Gastroesophageal sphincter (tissue), 4 donors: ENCODE data around the gene RAB5B. TPM values are rescaled to one million over a fixed set of nuclear protein-coding genes. Genes with fewer than 3 reads are reported as not detected.

ENCODE experiments used
- ATAC-seq: fragments of 150-250 bp; one replicate; pipeline ENCODE4 v1.9.1; 2016; ENCODE audit warnings: mild to moderate bottlenecking, moderate library complexity
- H3K27ac ChIP-seq, 4 donors: fragments of 200-600 bp; sonication (generic) in 3 of 4; 1 replicate in 3 of 4; 2 replicates in 1 of 4; pipeline ENCODE4 v1.5.1; 2016 to 2019
- H3K27me3 ChIP-seq: fragments of 200-600 bp; sonication (generic); one replicate; pipeline ENCODE4 v1.5.1; 2019
- H3K36me3 ChIP-seq, 2 donors: fragments of 200-600 bp; sonication (generic); one replicate each; pipeline ENCODE4 v1.5.1; 2019; ENCODE audit warnings: control low read depth in 1 of 2
- H3K4me1 ChIP-seq, 3 donors: fragments of 200-600 bp; sonication (generic); 1 replicate in 2 of 3; 2 replicates in 1 of 3; pipeline ENCODE4 v1.5.1; 2016 to 2019; ENCODE audit warnings: control low read depth in 2 of 3
- H3K4me3 ChIP-seq, 2 donors: fragments of 200-600 bp; sonication (generic); one replicate each; pipeline ENCODE4 v1.5.1; 2019; ENCODE audit warnings: mild to moderate bottlenecking in 1 of 2, moderate library complexity in 1 of 2
- H3K9me3 ChIP-seq, 3 donors: fragments of 200-600 bp; sonication (generic); one replicate each; pipeline ENCODE4 v1.5.1; 2017 to 2019; ENCODE audit warnings: control low read depth in 2 of 3
- EP300 ChIP-seq: sonication (generic); formaldehyde crosslinking; IDR thresholded peaks from one replicate; pipeline ENCODE4 v1.6.1; 2017; ENCODE audit warnings: antibody characterized with exemption, mild to moderate bottlenecking
- POLR2A ChIP-seq, 2 donors: fragments of 450-650 bp; IDR thresholded peaks; one replicate each; pipeline ENCODE4 v1.6.1; 2017; ENCODE audit warnings: antibody characterized with exemption in 2 of 2, mild to moderate bottlenecking in 2 of 2, moderate library complexity in 1 of 2
- POLR2AphosphoS5 ChIP-seq: sonication (generic); formaldehyde crosslinking; IDR thresholded peaks from one replicate; pipeline ENCODE4 v1.6.1; 2017; ENCODE audit warnings: antibody characterized with exemption
- WGBS, 2 donors: methylation state at CpG; one replicate each; pipeline ENCODE4 v1.1.5; 2018; ENCODE audit warnings: low coverage in 1 of 2; 5-methylcytosine and 5-hydroxymethylcytosine counted together
- total RNA-seq, 4 donors: library from RNA; depleted of rRNA; stranded (reverse); fragments of >200 nt; gene quantifications; one replicate each; pipeline ENCODE4 v1.1.0, GENCODE V29; 2016
- TF ChIP-seq, protein P1 (sequence below), 4 experiments: fragments of 200-600 bp in 2 of 4; fragments of 450-650 bp in 2 of 4; sonication (generic) in 1 of 4; IDR thresholded peaks; one replicate each; pipeline ENCODE4 v1.5.1; 2017 to 2019; ENCODE audit warnings: antibody characterized with exemption in 4 of 4, mild to moderate bottlenecking in 2 of 4, moderate library complexity in 2 of 4

The RAB5B gene
- total RNA-seq, 4 donors from 2014 or later = 113 to 169 (median 142) TPM

- Histone ChIP-seq H3K9me3 (no peaks in the 10 kb centered on the region), H3K27ac (peak overlapping the region in 3 of 4 donors; percentile 83 to 88 (median 83)), H3K27me3 (no peaks in the 10 kb centered on the region), H3K4me3 (peak overlapping the region in 1 of 2 donors; percentile 37), H3K36me3 (peaks cover 0 to 39% of the 10 kb centered on the region in 2 donors), H3K4me1 (peaks cover 0 to 36% (median 6%) of the 10 kb centered on the region in 3 donors)
- 17% methylated on average over 1 of the region's 2 CpGs; no CpG with 5 or more reads in 1 of the 2 donors for WGBS, 2 donors
- no peak for TF ChIP-seq POLR2AphosphoS5
- no peak for TF ChIP-seq POLR2A (IDR thresholded peaks at IDR 0.05)
- no peak for TF ChIP-seq EP300
- TF ChIP-seq, protein P1, sequence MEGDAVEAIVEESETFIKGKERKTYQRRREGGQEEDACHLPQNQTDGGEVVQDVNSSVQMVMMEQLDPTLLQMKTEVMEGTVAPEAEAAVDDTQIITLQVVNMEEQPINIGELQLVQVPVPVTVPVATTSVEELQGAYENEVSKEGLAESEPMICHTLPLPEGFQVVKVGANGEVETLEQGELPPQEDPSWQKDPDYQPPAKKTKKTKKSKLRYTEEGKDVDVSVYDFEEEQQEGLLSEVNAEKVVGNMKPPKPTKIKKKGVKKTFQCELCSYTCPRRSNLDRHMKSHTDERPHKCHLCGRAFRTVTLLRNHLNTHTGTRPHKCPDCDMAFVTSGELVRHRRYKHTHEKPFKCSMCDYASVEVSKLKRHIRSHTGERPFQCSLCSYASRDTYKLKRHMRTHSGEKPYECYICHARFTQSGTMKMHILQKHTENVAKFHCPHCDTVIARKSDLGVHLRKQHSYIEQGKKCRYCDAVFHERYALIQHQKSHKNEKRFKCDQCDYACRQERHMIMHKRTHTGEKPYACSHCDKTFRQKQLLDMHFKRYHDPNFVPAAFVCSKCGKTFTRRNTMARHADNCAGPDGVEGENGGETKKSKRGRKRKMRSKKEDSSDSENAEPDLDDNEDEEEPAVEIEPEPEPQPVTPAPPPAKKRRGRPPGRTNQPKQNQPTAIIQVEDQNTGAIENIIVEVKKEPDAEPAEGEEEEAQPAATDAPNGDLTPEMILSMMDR (IDR thresholded peaks at IDR 0.05) = no peak
- ATAC-seq = no peak
These were observed 48.1 kb downstream of the RAB5B start for GRCh38 chr12:56021889-56022497.

GRCh38 chr12:56028511-56029165, 54.8 kb downstream of the RAB5B start:
- no peak for ATAC-seq
- Histone ChIP-seq H3K27me3 (no peaks in the 10 kb centered on the region), H3K9me3 (no peaks in the 10 kb centered on the region), H3K36me3 (peaks cover 0 to 78% of the 10 kb centered on the region in 2 donors), H3K4me3 (no peak overlapping the region), H3K27ac (no peak overlapping the region), H3K4me1 (peaks cover 0 to 10% (median 0%) of the 10 kb centered on the region in 3 donors)
- TF ChIP-seq EP300 = no peak
- TF ChIP-seq, protein P1 (IDR thresholded peaks at IDR 0.05) = no peak
- no peak for TF ChIP-seq POLR2A (IDR thresholded peaks at IDR 0.05)
- TF ChIP-seq POLR2AphosphoS5 = no peak
- 29 to 78% methylated on average over 1 to 4 of the region's 5 CpGs for WGBS, 2 donors

DNA sequence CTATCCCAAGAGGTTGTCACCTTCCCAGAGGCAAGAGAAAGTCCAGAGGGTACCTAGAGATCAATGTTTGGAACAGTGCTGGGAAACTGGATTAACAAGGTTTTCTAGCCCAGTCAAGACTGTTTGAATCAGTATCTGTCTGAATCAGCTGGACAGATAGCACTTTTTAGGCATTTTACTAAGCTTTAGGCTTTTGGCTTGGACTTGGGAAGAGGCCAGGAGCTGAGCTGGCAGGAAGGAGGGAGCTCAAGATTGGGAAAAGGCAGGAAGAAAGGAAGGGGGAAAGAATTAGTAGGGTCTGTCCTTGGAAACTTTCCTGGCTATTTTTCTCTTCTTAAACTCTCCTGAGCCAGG, 55.3 kb downstream of the RAB5B start:
- Histone ChIP-seq H3K4me1 (peaks cover 0 to 9% (median 0%) of the 10 kb centered on the region in 3 donors), H3K27ac (no peak overlapping the region), H3K4me3 (no peak overlapping the region), H3K36me3 (peaks cover 0 to 83% of the 10 kb centered on the region in 2 donors), H3K27me3 (no peaks in the 10 kb centered on the region), H3K9me3 (no peaks in the 10 kb centered on the region)
- no peak for ATAC-seq
- TF ChIP-seq POLR2AphosphoS5 (no peak), EP300 (no peak), POLR2A (IDR thresholded peaks at IDR 0.05) (no peak)
- TF ChIP-seq, protein P1 (IDR thresholded peaks at IDR 0.05) = no peak

DNA sequence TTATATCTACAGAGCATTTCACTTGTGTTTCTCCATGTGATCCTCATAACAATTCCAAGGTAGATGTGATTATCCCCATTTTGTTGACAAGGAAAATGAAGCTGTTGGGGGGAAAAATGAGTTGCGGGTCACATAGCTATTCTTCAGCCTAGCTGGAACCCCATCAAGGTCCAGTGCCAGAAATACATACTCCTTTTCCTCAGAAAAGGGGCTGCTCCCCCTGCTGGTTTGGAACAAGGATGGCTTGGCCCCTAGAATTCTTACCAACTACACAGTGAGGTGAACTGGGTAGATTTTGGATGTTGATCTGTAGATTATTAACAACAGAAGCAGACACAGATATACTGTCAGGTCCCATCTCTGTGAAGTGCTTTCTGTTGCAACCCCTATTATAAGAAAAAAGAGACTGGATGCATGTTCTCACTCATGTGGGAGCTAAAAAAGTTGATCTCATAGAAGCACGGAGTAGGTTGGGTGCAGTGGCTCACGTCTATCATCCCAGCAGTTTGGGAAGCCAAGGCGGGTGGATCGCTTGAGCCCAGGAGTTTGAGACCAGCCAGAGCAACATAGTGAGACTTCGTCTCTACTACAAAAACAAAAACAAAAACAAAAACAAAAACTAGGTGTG, 55.9 kb downstream of the RAB5B start:
- no peak overlapping the region for H3K27ac ChIP-seq
- H3K4me1 ChIP-seq = peaks cover 0 to 9% (median 0%) of the 10 kb centered on the region in 3 donors
- WGBS, 2 donors = 48 to 78% methylated on average over 2 to 5 of the region's 6 CpGs
- ATAC-seq = peak; percentile 65
- H3K9me3 ChIP-seq = no peaks in the 10 kb centered on the region
- no peaks in the 10 kb centered on the region for H3K27me3 ChIP-seq
- H3K36me3 ChIP-seq = peaks cover 0 to 86% of the 10 kb centered on the region in 2 donors
- no peak overlapping the region for H3K4me3 ChIP-seq
- TF ChIP-seq, protein P1 (IDR thresholded peaks at IDR 0.05) = peak in 3 of 4 experiments; percentile 53 to 70 (median 55)
- TF ChIP-seq POLR2AphosphoS5 (peak; percentile 31), EP300 (no peak)
